Lower leg skin (tissue), 3 donors: Measurements from ENCODE around the gene GYG2.

Experiments used
- CTCF ChIP-seq, 3 donors: fragments of 450-650 bp; IDR thresholded peaks; one replicate each; pipeline ENCODE4 v1.5.1; 2016; ENCODE audit warnings: antibody characterized with exemption in 3 of 3, mild to moderate bottlenecking in 3 of 3, moderate library complexity in 2 of 3
- POLR2A ChIP-seq, 2 donors: fragments of 450-650 bp; IDR thresholded peaks; one replicate each; pipeline ENCODE4 v1.6.1; 2016 to 2017; ENCODE audit warnings: antibody characterized with exemption in 2 of 2, mild to moderate bottlenecking in 1 of 2, moderate library complexity in 1 of 2

GRCh38 chrX:2848871-2849301 lies 20.2 kb downstream of the GYG2 start:
- no peak for TF ChIP-seq CTCF (IDR thresholded peaks at IDR 0.05)
- no peak for TF ChIP-seq POLR2A (IDR thresholded peaks at IDR 0.05)
